ENCODE measurements around the gene SPPL3. TPM values are rescaled to one million over a fixed set of nuclear protein-coding genes. Genes with fewer than 3 reads are reported as not detected.
A peak's percentile ranks its signal among the peaks of the same experiment; 100 is the strongest.

The SPPL3 gene
- total and polyA plus RNA-seq, 7 donors = 7.3 to 24.2 (median 17.5) TPM

DNA sequence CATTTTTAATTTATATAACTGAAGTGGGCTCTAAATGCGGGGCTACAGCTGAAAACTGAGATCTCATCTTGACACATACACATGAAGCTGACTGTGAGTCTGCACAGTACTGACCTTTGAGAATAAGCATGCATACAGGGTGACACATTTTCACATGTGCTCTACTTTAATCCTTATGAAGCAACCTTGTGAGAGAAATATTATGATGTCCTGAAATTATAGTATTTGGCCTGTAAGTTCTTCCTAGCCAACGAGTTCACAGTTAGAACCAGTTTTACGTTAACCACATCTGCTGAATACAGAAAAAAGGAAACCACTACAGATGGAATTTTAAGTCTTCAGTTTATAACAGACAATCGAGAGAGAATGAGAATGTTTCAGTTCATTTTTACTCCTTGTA lies 70.3 kb downstream of the SPPL3 start:
- Histone ChIP-seq H3K27me3 (ENCODE audit: insufficient read depth in 3 of 3, low read length in 2 of 3) (no peaks in the 10 kb centered on the region), H3K4me1 (peaks cover 54% of the 10 kb centered on the region), H3K9me3 (no peaks in the 10 kb centered on the region), H3K36me3 (ENCODE audit: insufficient read depth in 1 of 2, low read depth in 1 of 2) (no peaks in the 10 kb centered on the region), H3K27ac (peak overlapping the region; percentile 74), H3K4me3 (no peak overlapping the region)
- intact Hi-C loops (cut with DNase I) = loop anchor here in 1 of 2 donors (10.0 kb wide), 1 partner anchor 69 kb away; no protein-coding TSS in a partner anchor
- peak; percentile 91 to 94 (median 94) for ATAC-seq
- no peak for TF ChIP-seq CTCF (IDR thresholded peaks at IDR 0.05)
- no peak for DNase-seq
- WGBS, 3 donors = 46 to 68% (median 46%) methylated on average over 4 of the region's 4 CpGs

GRCh38 chr12:120832737-120833136 lies 71.4 kb downstream of the SPPL3 start:
- peak in 2 of 4 donors; percentile 51 to 55 for ATAC-seq
- Histone ChIP-seq H3K4me1 (peaks cover 54% of the 10 kb centered on the region), H3K4me3 (no peak overlapping the region), H3K9me3 (no peaks in the 10 kb centered on the region), H3K36me3 (ENCODE audit: insufficient read depth in 1 of 2, low read depth in 1 of 2) (no peaks in the 10 kb centered on the region), H3K27me3 (ENCODE audit: insufficient read depth in 3 of 3, low read length in 2 of 3) (no peaks in the 10 kb centered on the region), H3K27ac (peak overlapping the region; percentile 74)
- intact Hi-C loops (cut with DNase I) = loop anchor here in 1 of 2 donors (10.0 kb wide), 1 partner anchor 68 kb away; no protein-coding TSS in a partner anchor
- 93 to 97% (median 93%) methylated on average over 2 of the region's 2 CpGs for WGBS, 3 donors
- DNase-seq = no peak
- TF ChIP-seq CTCF (IDR thresholded peaks at IDR 0.05) = no peak

DNA sequence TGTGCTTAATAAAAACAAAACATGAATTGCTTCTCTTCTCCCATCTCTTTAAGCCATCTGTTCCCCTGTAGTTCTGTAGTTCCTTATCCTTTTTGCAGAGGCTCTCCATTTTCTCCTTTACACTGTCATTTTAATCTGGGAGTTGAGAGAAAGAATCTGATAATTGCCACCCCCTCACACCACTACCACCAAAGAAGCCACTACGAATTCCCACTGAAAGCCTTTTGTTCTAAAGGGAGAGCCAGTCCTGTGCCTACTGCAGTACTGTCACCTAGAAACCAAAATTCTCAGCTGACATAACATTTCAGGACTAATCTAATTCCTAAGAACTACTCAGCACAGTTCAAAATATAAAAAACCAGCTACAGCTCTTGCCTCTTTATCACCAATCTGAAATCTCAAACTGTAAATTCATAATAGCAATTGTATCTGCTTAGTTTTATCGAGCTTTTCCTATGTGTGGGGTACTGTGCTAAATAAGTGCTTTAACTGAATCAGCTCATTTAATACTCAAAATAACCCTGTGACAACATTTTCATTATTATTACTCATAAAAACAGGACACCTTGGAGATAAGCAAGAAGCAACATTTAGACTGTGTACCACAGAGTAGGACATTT lies 72.4 kb downstream of the SPPL3 start:
- Histone ChIP-seq H3K9me3 (no peaks in the 10 kb centered on the region), H3K36me3 (ENCODE audit: insufficient read depth in 1 of 2, low read depth in 1 of 2) (no peaks in the 10 kb centered on the region), H3K4me1 (peaks cover 55% of the 10 kb centered on the region), H3K27ac (peak overlapping the region; percentile 74), H3K27me3 (ENCODE audit: insufficient read depth in 3 of 3, low read length in 2 of 3) (no peaks in the 10 kb centered on the region), H3K4me3 (no peak overlapping the region)
- intact Hi-C loops (cut with DNase I) = loop anchor here in 1 of 2 donors (10.0 kb wide), 1 partner anchor 67 kb away; no protein-coding TSS in a partner anchor
- no peak for ATAC-seq
- 68 to 73% (median 70%) methylated on average over 2 of the region's 2 CpGs for WGBS, 3 donors
- no peak for TF ChIP-seq CTCF (IDR thresholded peaks at IDR 0.05)
- no peak for DNase-seq

- 80 to 90% (median 88%) methylated on average over 4 of the region's 4 CpGs for WGBS, 3 donors
- TF ChIP-seq CTCF (IDR thresholded peaks at IDR 0.05) = no peak
- intact Hi-C loops (cut with DNase I) = loop anchor here in 1 of 2 donors (10.0 kb wide), 1 partner anchor 66 kb away; no protein-coding TSS in a partner anchor
- ATAC-seq = no peak
- Histone ChIP-seq H3K27ac (no peak overlapping the region), H3K9me3 (no peaks in the 10 kb centered on the region), H3K4me1 (peaks cover 53% of the 10 kb centered on the region), H3K27me3 (ENCODE audit: insufficient read depth in 3 of 3, low read length in 2 of 3) (no peaks in the 10 kb centered on the region), H3K4me3 (no peak overlapping the region), H3K36me3 (ENCODE audit: insufficient read depth in 1 of 2, low read depth in 1 of 2) (no peaks in the 10 kb centered on the region)
- DNase-seq = no peak
Observed at GRCh38 chr12:120830966-120831365, 73.2 kb downstream of the SPPL3 start.
